ENCODE data around the gene SDK1.

Gene SDK1

DNA sequence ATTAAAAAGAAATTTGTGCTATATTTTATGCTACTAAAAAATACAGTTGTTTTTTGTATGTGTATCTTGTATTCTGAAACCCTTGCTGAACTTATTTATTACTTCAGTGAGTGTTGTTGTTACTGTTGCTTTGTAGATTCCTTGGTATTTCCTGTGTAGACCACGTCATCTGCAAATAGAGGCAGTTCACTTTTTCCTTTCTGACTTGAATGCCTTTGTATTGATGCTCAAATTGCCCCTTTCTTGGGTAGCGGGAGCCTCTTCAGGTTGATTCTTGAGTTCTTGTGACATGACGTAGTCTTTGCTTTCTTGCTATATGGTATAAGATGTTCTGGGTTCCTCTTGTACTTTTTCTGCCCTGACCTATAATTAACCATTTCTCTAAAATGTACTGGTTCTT, 504.1 kb downstream of the SDK1 start:
- TF ChIP-seq FOXA1 (IDR thresholded peaks at IDR 0.05) (no peak), SUZ12 (IDR thresholded peaks at IDR 0.05) (no peak), FOXM1 (IDR thresholded peaks at IDR 0.05; ENCODE audit: borderline replicate concordance) (no peak), L3MBTL2 (conservative IDR thresholded peaks at IDR 0.05) (no peak), ARNT (IDR thresholded peaks at IDR 0.05) (no peak), ZNF384 (IDR thresholded peaks at IDR 0.05) (no peak), TARDBP (IDR thresholded peaks at IDR 0.05) (no peak), HDGF (IDR thresholded peaks at IDR 0.05; ENCODE audit: borderline replicate concordance) (no peak), CTBP1 (IDR thresholded peaks at IDR 0.05; ENCODE audit: borderline replicate concordance) (no peak), SP1 (IDR thresholded peaks at IDR 0.05) (no peak), FOXK2 (IDR thresholded peaks at IDR 0.05) (no peak), LEF1 (IDR thresholded peaks at IDR 0.05; ENCODE audit: borderline replicate concordance) (no peak), BHLHE40 (IDR thresholded peaks at IDR 0.05; ENCODE audit: borderline replicate concordance) (no peak), ELF4 (IDR thresholded peaks at IDR 0.05) (no peak)
- no peak for DNase-seq (ENCODE audit: extremely low spot score)
- CTCF ChIA-PET: no interaction called here
- POLR2A ChIA-PET: no interaction called here

DNA sequence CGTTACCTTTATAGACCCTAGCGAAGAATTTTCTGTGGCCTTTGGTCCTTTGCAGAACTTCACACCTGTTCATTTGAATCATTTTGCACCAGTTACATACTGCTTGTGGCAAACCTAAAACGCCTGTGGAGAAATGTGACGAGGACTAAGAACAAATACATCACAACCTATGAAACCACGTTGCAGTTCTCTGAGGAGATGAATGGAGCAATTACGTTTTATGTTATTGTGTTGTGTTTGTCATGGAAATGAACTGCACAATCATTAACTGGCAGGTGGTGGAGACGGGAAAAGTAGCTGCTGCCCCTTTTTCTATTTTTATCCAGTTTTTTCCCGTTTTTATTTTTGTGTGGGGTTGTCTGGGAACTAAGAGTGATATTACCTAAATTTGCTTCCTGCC, 505.5 kb downstream of the SDK1 start:
- CTCF ChIA-PET: no interaction called here
- DNase-seq (ENCODE audit: extremely low spot score): no peak
- POLR2A ChIA-PET: no interaction called here
- TF ChIP-seq L3MBTL2 (conservative IDR thresholded peaks at IDR 0.05): no peak
- TF ChIP-seq BHLHE40 (IDR thresholded peaks at IDR 0.05; ENCODE audit: borderline replicate concordance): no peak
- TF ChIP-seq ARNT (IDR thresholded peaks at IDR 0.05): no peak
- no peak for TF ChIP-seq TARDBP (IDR thresholded peaks at IDR 0.05)
- TF ChIP-seq FOXM1 (IDR thresholded peaks at IDR 0.05; ENCODE audit: borderline replicate concordance): no peak
- TF ChIP-seq HDGF (IDR thresholded peaks at IDR 0.05; ENCODE audit: borderline replicate concordance): no peak
- no peak for TF ChIP-seq FOXK2 (IDR thresholded peaks at IDR 0.05)
- TF ChIP-seq ZNF384 (IDR thresholded peaks at IDR 0.05): no peak
- TF ChIP-seq, protein P1, sequence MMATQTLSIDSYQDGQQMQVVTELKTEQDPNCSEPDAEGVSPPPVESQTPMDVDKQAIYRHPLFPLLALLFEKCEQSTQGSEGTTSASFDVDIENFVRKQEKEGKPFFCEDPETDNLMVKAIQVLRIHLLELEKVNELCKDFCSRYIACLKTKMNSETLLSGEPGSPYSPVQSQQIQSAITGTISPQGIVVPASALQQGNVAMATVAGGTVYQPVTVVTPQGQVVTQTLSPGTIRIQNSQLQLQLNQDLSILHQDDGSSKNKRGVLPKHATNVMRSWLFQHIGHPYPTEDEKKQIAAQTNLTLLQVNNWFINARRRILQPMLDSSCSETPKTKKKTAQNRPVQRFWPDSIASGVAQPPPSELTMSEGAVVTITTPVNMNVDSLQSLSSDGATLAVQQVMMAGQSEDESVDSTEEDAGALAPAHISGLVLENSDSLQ (IDR thresholded peaks at IDR 0.05): no peak
- no peak for TF ChIP-seq CTBP1 (IDR thresholded peaks at IDR 0.05; ENCODE audit: borderline replicate concordance)
- TF ChIP-seq LEF1 (IDR thresholded peaks at IDR 0.05; ENCODE audit: borderline replicate concordance): no peak
- no peak for TF ChIP-seq ELF4 (IDR thresholded peaks at IDR 0.05)
- TF ChIP-seq NFRKB (IDR thresholded peaks at IDR 0.05): no peak

DNA sequence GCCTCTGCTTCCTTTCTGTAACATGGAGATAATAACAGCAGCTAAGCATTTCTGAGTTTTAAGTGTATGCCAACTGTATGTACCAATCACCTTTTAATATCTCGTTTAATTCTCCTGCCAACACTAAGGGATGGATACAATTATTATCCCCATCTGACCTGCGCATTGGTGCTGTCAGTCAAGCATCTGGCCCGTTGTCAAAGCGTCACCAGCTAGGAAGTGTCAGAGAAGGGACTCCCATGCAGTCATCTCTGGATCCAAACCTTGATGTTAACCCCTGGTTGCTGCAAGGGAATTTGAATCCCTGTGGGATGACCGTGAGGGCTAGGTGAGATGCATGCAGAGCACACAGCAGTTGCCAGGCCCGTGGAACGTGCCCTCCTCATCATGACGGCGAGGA, 506.8 kb downstream of the SDK1 start:
- TF ChIP-seq FOXK2 (IDR thresholded peaks at IDR 0.05) (no peak), ZNF384 (IDR thresholded peaks at IDR 0.05) (no peak), ARNT (IDR thresholded peaks at IDR 0.05) (no peak), FOXA1 (IDR thresholded peaks at IDR 0.05) (no peak), FOXM1 (IDR thresholded peaks at IDR 0.05; ENCODE audit: borderline replicate concordance) (no peak), BHLHE40 (IDR thresholded peaks at IDR 0.05; ENCODE audit: borderline replicate concordance) (no peak), NFRKB (IDR thresholded peaks at IDR 0.05) (no peak), L3MBTL2 (conservative IDR thresholded peaks at IDR 0.05) (no peak)
- TF ChIP-seq, protein P1 (IDR thresholded peaks at IDR 0.05): no peak
- ChIA-PET POLR2A (interaction anchor here (0.6 kb wide), 1 partner anchor 11 kb away, joined by 3 read pairs; no protein-coding TSS in a partner anchor), CTCF (interaction anchor here (0.5 kb wide), 1 partner anchor 357 kb away, joined by 3 read pairs; no protein-coding TSS in a partner anchor)
- DNase-seq (ENCODE audit: extremely low spot score): no peak

DNA sequence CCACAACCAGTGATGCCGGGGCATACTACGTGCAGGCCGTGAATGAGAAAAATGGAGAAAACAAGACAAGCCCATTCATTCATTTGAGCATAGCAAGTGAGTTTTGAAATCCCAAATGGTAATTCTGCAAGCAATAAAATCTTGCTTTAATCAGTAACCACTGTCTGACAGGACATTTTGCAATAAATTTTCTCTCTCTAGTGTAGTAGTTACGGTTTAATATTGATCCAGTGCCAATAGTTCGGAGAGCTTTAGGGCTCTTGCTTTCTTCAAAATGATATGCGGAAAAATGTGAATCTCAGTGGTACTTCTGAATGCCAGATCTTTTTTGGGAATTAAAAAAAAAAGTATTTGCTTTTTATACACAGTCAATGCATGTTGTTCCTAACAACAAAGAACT, 520.4 kb downstream of the SDK1 start:
- ChIA-PET CTCF (no interaction called here), POLR2A (no interaction called here)
- no peak for DNase-seq (ENCODE audit: extremely low spot score)
- TF ChIP-seq FOXK2 (IDR thresholded peaks at IDR 0.05) (no peak), BHLHE40 (IDR thresholded peaks at IDR 0.05; ENCODE audit: borderline replicate concordance) (no peak), FOXA1 (IDR thresholded peaks at IDR 0.05) (no peak), ARNT (IDR thresholded peaks at IDR 0.05) (no peak), L3MBTL2 (conservative IDR thresholded peaks at IDR 0.05) (no peak), ZNF384 (IDR thresholded peaks at IDR 0.05) (no peak), HDGF (IDR thresholded peaks at IDR 0.05; ENCODE audit: borderline replicate concordance) (no peak), TARDBP (IDR thresholded peaks at IDR 0.05) (no peak), SP1 (IDR thresholded peaks at IDR 0.05) (no peak), FOXM1 (IDR thresholded peaks at IDR 0.05; ENCODE audit: borderline replicate concordance) (no peak), LEF1 (IDR thresholded peaks at IDR 0.05; ENCODE audit: borderline replicate concordance) (no peak), NFRKB (IDR thresholded peaks at IDR 0.05) (no peak), CTBP1 (IDR thresholded peaks at IDR 0.05; ENCODE audit: borderline replicate concordance) (no peak), ELF4 (IDR thresholded peaks at IDR 0.05) (no peak), SUZ12 (IDR thresholded peaks at IDR 0.05) (no peak)
- TF ChIP-seq, protein P1 (IDR thresholded peaks at IDR 0.05): no peak

DNA sequence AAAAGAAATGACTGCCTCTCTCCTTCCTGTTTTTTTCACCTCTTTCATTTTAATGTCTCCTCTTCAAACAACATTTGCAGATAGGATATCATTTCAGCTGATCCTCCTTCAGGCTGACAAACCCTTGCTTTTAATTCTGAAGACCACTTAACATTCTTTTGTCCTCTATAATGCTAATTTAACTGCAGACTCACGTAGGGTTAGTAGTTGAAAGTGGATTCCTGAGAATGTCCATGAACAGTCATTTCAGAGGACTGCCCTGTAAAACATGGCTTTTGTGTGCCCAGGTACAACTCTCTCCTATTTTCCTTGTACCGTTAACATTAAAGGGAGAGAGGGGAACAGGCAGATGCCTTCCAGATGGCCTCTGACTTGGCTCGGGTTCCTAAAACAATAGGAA, 524.4 kb downstream of the SDK1 start:
- CTCF ChIA-PET: no interaction called here
- no peak for TF ChIP-seq ARNT (IDR thresholded peaks at IDR 0.05)
- TF ChIP-seq ELF4 (IDR thresholded peaks at IDR 0.05): no peak
- TF ChIP-seq, protein P1 (IDR thresholded peaks at IDR 0.05): no peak
- TF ChIP-seq FOXM1 (IDR thresholded peaks at IDR 0.05; ENCODE audit: borderline replicate concordance): no peak
- TF ChIP-seq FOXA1 (IDR thresholded peaks at IDR 0.05): no peak
- TF ChIP-seq SUZ12 (IDR thresholded peaks at IDR 0.05): no peak
- TF ChIP-seq TARDBP (IDR thresholded peaks at IDR 0.05): no peak
- TF ChIP-seq BHLHE40 (IDR thresholded peaks at IDR 0.05; ENCODE audit: borderline replicate concordance): no peak
- TF ChIP-seq ZNF384 (IDR thresholded peaks at IDR 0.05): no peak
- TF ChIP-seq CTBP1 (IDR thresholded peaks at IDR 0.05; ENCODE audit: borderline replicate concordance): no peak
- no peak for TF ChIP-seq L3MBTL2 (conservative IDR thresholded peaks at IDR 0.05)
- no peak for TF ChIP-seq NFRKB (IDR thresholded peaks at IDR 0.05)
- DNase-seq (ENCODE audit: extremely low spot score): no peak
- POLR2A ChIA-PET: no interaction called here
